MM.1S (cell line): ENCODE data around the gene PATJ.

Experiments used
- CTCF ChIP-seq: fragments of 300-600 bp; sonication (generic); IDR thresholded peaks from 2 replicates; pipeline ENCODE4 v1.5.1; 2016; ENCODE audit warnings: antibody characterized with exemption, low read length, mixed read lengths
- EZH2 ChIP-seq: fragments of 300-600 bp; sonication (generic); optimal IDR thresholded peaks from 2 replicates; pipeline ENCODE3; 2017; ENCODE audit warnings: low read depth, mild to moderate bottlenecking, antibody characterized with exemption, low read length, mixed read lengths

DNA sequence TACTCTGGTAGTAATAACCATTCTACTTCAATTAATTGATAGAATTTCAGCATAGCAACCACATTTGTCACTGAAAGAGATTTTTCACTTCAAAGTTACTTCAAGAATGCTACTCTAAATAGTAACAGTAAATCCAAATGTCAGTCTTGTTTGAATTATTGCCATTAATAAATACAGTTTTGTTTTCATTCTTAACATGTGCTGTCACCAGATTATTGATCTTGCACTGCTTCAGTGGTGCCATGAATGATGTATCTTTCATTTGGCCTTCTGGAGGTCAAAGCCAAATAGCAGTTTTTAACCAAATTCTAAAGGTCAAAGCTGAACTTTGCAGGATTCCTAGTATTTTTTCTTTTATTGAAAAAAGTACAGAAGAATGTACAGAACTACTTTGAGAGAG lies 199.5 kb downstream of the PATJ start:
- TF ChIP-seq CTCF (no peak), EZH2 (no peak)
